HG03135 (cell line): ENCODE data around the gene ATCAY.

Source experiments
- ATAC-seq: cut with Tn5 transposase; IDR thresholded peaks from one replicate; pipeline ENCODE4 v1.9.1; 2021; ENCODE audit warnings: mild to moderate bottlenecking, moderate library complexity; ENCODE audit not compliant: unreplicated experiment

Gene ATCAY, protein sequence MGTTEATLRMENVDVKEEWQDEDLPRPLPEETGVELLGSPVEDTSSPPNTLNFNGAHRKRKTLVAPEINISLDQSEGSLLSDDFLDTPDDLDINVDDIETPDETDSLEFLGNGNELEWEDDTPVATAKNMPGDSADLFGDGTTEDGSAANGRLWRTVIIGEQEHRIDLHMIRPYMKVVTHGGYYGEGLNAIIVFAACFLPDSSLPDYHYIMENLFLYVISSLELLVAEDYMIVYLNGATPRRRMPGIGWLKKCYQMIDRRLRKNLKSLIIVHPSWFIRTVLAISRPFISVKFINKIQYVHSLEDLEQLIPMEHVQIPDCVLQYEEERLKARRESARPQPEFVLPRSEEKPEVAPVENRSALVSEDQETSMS

DNA sequence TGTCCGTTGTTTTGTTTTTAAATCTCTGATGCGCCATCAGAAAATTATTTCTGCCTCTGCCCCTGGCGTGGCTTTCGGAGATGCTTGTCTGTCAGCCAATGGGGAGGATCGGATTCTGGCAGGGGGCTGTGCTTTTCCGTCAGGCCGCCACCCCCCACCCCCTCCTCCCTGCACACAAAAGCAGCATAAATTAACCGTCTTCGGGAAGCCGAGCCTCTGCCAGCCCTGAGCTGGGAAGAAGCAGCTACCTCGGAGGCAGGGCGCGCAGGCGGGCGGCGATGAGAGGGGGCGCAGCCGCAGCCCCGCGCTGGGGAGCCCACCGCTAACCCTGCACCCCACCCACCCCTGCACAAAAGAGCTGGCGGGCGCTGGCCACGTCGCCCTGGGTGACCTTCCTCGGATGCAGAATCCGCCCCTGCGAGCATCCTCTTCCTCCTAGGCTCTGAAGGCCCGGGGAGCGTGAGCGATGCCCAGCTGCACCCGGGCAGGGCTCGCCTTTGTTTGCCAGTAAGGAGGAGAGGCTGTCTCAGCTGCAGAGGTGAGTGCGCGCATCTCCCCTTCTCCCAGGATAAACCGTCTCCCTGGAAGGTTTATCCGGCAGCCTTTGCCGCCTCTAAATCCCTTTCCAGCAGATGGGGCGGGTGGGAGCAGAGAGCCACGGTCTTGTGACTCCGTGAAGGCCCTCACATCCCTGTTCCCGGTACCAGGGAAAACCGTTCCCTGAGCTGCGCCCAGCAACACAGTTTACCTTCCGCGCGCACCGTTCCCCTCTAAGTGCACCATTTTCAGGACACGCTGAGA lies at the start of gene ATCAY:
ATCAY (plus strand) TSS at position 215 of the 801 bp plus-strand sequence. CDS start 5,083 bp downstream, outside the sequence.
- ATAC-seq = no peak

GRCh38 chr19:3831601-3832000 lies 48.9 kb upstream of the ATCAY start:
- no peak for ATAC-seq

GRCh38 chr19:3832001-3832400 lies 48.5 kb upstream of the ATCAY start:
- ATAC-seq = no peak

DNA sequence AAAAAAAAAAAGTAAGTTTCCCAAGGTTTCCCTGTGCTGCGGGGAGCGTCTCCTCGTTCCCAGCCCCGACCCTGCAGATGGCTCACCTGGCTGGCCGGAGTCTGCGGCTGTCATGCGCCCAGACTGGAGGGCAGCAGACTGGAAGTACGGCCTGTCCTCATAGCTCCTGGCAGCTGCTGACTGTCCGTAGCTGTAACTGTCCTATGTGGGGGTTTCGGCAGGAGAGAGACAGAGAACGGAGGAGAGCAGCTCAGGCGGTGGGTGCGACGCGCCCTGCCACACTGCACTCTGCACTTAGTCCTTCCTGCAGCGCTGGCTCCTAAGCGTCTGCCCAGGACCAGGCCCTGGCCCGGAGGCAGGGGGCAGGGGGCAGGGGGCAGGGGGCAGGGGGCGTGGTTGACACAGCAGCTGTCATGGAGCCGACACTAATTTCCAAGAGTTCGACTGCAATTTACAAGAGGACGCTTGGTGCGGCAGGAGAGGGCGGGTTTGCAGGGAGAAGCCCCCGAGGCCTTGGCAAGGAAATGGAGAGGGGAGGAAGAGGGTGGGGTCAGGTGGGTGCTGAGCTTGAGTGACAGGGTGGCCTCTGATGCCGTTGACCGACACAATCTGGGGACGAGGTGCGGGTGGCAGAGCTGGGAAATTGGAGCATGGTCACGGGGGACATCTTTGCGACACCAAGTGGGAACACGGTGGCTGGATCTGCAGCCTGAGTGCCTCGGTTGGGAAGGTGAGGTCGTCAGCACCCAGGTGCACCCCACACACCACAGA lies 46.7 kb upstream of the ATCAY start:
- ATAC-seq = no peak

- ATAC-seq = no peak
Observed at GRCh38 chr19:3834349-3835054, 46.0 kb upstream of the ATCAY start.

- no peak for ATAC-seq
Observed at GRCh38 chr19:3835055-3835435, 45.4 kb upstream of the ATCAY start.

GRCh38 chr19:3836887-3837286 lies 43.6 kb upstream of the ATCAY start:
- ATAC-seq = no peak

GRCh38 chr19:3837332-3837731 lies 43.2 kb upstream of the ATCAY start:
- no peak for ATAC-seq

GRCh38 chr19:3837922-3838321 lies 42.6 kb upstream of the ATCAY start:
- ATAC-seq = no peak

GRCh38 chr19:3838661-3839060 lies 41.8 kb upstream of the ATCAY start:
- ATAC-seq = no peak

GRCh38 chr19:3839941-3840340 lies 40.5 kb upstream of the ATCAY start:
- no peak for ATAC-seq

GRCh38 chr19:3840804-3841203 lies 39.7 kb upstream of the ATCAY start:
- no peak for ATAC-seq

DNA sequence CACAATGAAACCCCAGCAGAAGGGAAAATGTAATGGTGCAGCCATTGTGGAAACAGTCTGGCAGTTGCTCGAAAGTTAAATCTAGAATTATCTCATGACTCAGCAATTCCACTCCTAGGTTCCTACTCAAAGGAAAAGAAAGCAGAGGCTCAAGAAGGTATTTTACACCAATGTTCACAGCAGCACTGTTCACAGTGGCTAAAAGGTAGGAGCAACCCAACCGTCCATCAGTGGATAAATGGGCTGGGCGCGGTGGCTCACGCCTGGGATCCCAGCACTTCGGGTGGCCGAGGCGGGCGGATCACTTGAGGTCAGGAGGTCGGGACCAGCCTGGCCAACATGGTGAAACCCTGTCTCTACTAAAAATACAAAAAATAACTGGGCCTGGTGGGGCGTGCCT lies 37.5 kb upstream of the ATCAY start:
- ATAC-seq = no peak

DNA sequence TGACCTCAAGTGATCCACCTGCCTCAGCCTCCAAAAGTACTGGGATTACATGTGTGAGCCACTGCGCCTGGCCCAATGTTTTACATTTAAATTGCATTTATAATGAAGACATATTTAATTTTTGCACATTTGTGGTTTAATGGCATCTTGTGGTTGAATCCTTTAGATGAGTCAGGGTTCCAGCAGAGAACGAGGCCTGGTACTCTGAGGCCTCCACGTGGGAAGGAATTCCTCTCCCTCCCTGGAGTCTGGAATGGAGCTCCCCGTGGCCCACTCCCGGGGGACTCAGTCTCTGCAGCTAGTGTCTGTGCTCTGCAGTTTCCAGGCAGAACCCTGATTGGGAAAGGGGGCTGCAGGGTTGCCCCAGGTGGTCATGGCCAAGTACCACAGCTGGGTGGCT lies 35.9 kb upstream of the ATCAY start:
- ATAC-seq = no peak

GRCh38 chr19:3849092-3849491 lies 31.4 kb upstream of the ATCAY start:
- ATAC-seq = no peak

GRCh38 chr19:3849787-3850186 lies 30.7 kb upstream of the ATCAY start:
- no peak for ATAC-seq

GRCh38 chr19:3850320-3850972 lies 30.0 kb upstream of the ATCAY start:
- ATAC-seq = no peak

- no peak for ATAC-seq
Observed at GRCh38 chr19:3851254-3852176, 29.0 kb upstream of the ATCAY start.

DNA sequence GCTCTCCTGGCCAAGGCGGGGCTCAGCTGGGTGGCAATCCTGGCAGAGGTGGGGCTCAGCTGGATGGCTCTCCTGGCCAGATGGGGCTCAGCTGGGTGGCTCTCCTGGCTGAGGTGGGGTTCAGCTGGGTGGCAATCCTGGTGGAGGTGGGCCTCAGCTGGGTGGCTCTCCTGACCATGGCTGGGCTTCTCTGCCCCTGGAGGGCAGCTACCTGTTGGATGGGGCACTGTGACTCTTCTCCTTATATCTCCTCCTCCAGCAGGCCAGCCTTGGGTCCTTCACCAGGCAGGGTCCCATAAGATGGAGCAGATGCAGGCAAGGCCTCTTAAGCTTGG lies 28.3 kb upstream of the ATCAY start:
- ATAC-seq = no peak
